Measurements from ENCODE around the gene CLIC4.
"Not testable (repeated sequence)": the region's sequence is repeated elsewhere in the genome, so short reads cannot be mapped to it uniquely, and the experiment has no call there.

Gene CLIC4

DNA sequence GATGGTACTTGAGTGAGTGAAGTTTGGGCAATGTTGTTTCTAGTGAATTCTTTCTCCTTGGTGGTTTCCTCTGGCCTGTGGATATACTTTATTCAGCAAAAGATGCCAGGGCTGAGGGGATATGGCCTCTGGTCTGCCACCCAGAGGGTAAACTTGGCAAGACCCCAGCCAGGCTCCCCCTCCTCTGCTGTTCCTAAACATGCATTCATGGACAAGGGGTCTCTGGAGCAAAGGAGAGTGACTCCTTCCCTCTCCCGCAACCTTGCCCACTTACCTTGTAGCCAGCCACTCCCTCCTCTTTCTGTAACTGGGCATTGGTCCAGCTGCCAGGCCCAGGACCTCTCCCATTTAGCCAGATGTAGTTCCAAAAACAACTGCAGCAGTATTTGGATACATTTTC, 141.0 kb downstream of the CLIC4 start:
- DNase-seq, result no peak

- DNase-seq, result no peak
Measured at GRCh38 chr1:24888061-24888970, 143.1 kb downstream of the CLIC4 start.

DNA sequence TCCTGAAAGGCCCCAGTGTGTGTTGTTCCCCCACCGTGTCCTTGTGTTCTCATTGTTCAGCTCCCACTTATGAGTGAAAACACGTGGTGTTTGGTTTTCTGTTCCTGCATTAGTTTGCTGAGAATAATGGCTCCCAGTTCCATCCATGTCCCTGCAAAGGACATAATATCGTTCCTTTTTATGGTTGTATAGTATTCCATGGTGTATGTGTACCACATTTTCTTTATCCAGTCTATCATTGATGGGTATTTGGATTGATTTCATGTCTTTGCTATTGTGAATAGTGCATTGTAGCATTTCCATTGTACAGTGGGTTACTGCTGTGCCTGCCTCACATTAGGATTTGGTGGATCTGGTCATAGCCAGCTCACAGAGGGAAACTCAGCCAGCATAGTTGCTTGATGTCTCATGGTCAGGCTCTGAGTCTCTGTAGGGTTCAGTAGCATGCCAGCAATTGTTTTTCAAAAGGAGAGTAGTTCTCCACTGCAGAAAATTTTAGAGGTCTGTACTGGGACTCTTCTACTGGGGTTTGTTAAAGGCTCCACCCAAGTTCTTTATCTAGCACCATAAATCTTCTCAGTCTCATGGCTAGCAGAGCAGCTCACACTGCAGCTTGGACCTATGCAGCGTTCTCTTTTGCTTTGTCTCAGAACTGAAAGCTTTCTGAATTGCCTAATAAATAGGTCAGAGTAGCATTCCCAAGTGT, 143.9 kb downstream of the CLIC4 start:
- no peak for DNase-seq

DNA sequence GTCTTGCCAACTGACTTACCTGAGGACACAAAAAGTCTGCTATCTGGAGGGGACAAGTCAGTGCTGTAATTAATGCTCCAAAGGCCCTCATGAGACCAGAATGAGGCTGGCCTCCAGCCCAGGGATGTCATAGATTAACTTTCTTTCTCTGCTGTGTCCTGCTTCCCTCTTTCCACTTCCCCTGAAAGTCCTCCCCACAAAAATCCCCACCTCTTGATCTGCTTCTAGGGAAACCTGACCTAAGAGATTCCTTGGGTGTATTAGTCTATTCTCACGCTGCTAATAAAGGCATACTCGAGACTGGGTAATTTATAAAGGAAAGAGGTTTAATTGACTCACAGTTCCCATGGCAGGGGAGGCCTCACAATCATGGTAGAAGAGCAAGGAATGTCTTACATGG, 145.6 kb downstream of the CLIC4 start:
- DNase-seq, result no peak

GRCh38 chr1:24891367-24891766, 146.1 kb downstream of the CLIC4 start:
- DNase-seq, result not testable (repeated sequence)

GRCh38 chr1:24892188-24893153, 147.2 kb downstream of the CLIC4 start:
- DNase-seq, result no peak

- no peak for DNase-seq
Measured at GRCh38 chr1:24893431-24893830, 148.2 kb downstream of the CLIC4 start.
